Caco-2 (cell line): ENCODE data around the gene OR10X1. TPM values are rescaled to one million over a fixed set of nuclear protein-coding genes. Genes with fewer than 3 reads are reported as not detected.

Experiments
- Bru-seq: library from RNA; stranded (reverse); fragments of 400-500 nt; gene quantifications from one replicate; lab custom pipeline; 2021; lab: Mats Ljungman, UMichigan
- BruChase-seq, 2 experiments: library from RNA; stranded (reverse); fragments of 400-500 nt; gene quantifications; one replicate each; lab custom pipeline; 2021; lab: Mats Ljungman, UMichigan
- BruUV-seq: library from RNA; stranded (reverse); fragments of 400-500 nt; replicated peaks from 2 replicates; lab custom pipeline; 2021; lab: Mats Ljungman, UMichigan
- CTCF ChIA-PET: fragments of 300-600 bp; sonication (Branson Sonifier 250); formaldehyde crosslinking; loops from one replicate; lab custom pipeline; 2022; ENCODE audit warnings: antibody characterized with exemption; lab: Charles Lee
- POLR2A ChIA-PET: fragments of 300-600 bp; sonication (Branson Sonifier 250); formaldehyde crosslinking; loops from one replicate; lab custom pipeline; 2022; ENCODE audit warnings: antibody characterized with exemption; lab: Charles Lee
- DNase-seq, 2 experiments: peaks; one replicate each; pipeline versions ENCODE4 v3.0.0 to v3.0.0-alpha.2; 2020 to 2022
- H3K27me3 ChIP-seq: replicated peaks from 2 replicates; pipeline ENCODE4 v1.6.0; 2011; ENCODE audit warnings: low read length; ENCODE audit not compliant: control insufficient read depth, insufficient read depth
- H3K36me3 ChIP-seq: 2 replicates; pipeline ENCODE4 v1.5.1; 2011; ENCODE audit warnings: low read length; ENCODE audit not compliant: control insufficient read depth, insufficient read depth
- H3K4me1 ChIP-seq: fragments of 250-450 bp; sonication (Bioruptor Pico); 2 replicates; pipeline ENCODE4 v1.5.1; 2020; ENCODE audit warnings: mild to moderate bottlenecking
- H3K4me3 ChIP-seq: 2 replicates; pipeline ENCODE4 v1.5.1; 2011; ENCODE audit warnings: low read depth, mild to moderate bottlenecking, control low read depth, low read length
- H3K9me3 ChIP-seq: fragments of 250-450 bp; sonication (Bioruptor Pico); 2 replicates; pipeline ENCODE4 v1.5.1; 2020; ENCODE audit warnings: mild to moderate bottlenecking, moderate library complexity
- H3K27ac Mint-ChIP-seq: one replicate; pipeline ENCODE4 v1.8.0; 2022; ENCODE audit warnings: mixed read lengths; ENCODE audit not compliant: unreplicated experiment
- H3K27me3 Mint-ChIP-seq: one replicate; pipeline ENCODE4 v1.8.0; 2022; ENCODE audit warnings: mixed read lengths; ENCODE audit not compliant: insufficient read depth, unreplicated experiment
- H3K36me3 Mint-ChIP-seq: one replicate; pipeline ENCODE4 v1.8.0; 2022; ENCODE audit warnings: mild to moderate bottlenecking, mixed read lengths; ENCODE audit not compliant: insufficient read depth, unreplicated experiment
- H3K4me1 Mint-ChIP-seq: one replicate; pipeline ENCODE4 v1.8.0; 2022; ENCODE audit warnings: low read depth, mixed read lengths; ENCODE audit not compliant: unreplicated experiment
- H3K4me3 Mint-ChIP-seq: one replicate; pipeline ENCODE4 v1.8.0; 2022; ENCODE audit warnings: mild to moderate bottlenecking, moderate library complexity, mixed read lengths; ENCODE audit not compliant: unreplicated experiment
- H3K9me3 Mint-ChIP-seq: one replicate; pipeline ENCODE4 v1.8.0; 2022; ENCODE audit warnings: mixed read lengths; ENCODE audit not compliant: unreplicated experiment
- intact Hi-C: fragments of 100-400 bp; cut with micrococcal nuclease; formaldehyde crosslinking; loops from one replicate; pipeline ENCODE4 v1.10.0; 2022; ENCODE audit not compliant: unreplicated experiment
- long read RNA-seq: library from polyadenylated mRNA; stranded (forward); transcript quantifications from one replicate; pipeline ENCODE4 v2.0.0, GENCODE V29; 2022
- total RNA-seq: library from RNA; stranded (reverse); gene quantifications from 2 replicates; pipeline ENCODE4 v1.2.3, GENCODE V29; 2022
- TF ChIP-seq, protein P1 (sequence below), 2 experiments: fragments of 200-600 bp in 1 of 2; IDR thresholded peaks; 1 replicate in 1 of 2; 2 replicates in 1 of 2; pipeline versions ENCODE4 v1.5.1 to v1.8.0; 2011 to 2022; ENCODE audit warnings: antibody characterized with exemption in 1 of 2, control low read depth in 1 of 2, inconsistent platforms in 1 of 2, low read depth in 1 of 2, low read length in 1 of 2, mild to moderate bottlenecking in 1 of 2, moderate library complexity in 1 of 2; ENCODE audit not compliant: insufficient read depth in 1 of 2, severe bottlenecking in 1 of 2, unreplicated experiment in 1 of 2

OR10X1 gene
- total RNA-seq, result not detected in 2 replicates
- not detected for Bru-seq, nascent RNA
- BruChase-seq, experiment 1, labeled RNA remaining after a 2-hour chase, result not detected
- BruChase-seq, experiment 2, labeled RNA remaining after a 6-hour chase, result not detected
- long read RNA-seq, result 0 reads

DNA sequence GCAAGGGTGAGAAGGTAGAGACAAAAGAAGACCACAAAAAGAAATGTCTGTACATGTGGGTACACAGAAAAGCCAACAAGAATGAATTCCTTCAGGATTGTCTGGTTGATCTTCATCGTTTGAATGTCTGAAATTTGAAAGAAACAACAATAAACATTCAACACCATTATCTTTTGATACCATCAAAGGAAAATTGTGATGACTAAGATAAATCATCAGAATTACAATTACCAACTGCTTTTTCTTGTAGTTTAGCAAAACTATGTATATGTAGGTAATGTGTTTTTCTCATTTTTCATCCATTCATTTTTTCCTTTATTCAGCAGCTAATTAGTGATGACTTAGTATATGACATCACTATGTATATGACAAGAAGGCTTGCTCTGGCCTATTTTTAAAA, at the start of gene OR10X1:
TSS of gene OR10X1 (minus strand) at position 167 of the 400 bp plus-strand sequence. CDS start at position 167, 0 bp downstream.
- intact Hi-C loops, result no loop called here
- CTCF ChIA-PET, result no interaction called here
- no peaks in the 10 kb centered on the region for H3K27me3 ChIP-seq
- no peaks in the 10 kb centered on the region for H3K9me3 ChIP-seq
- Mint-ChIP-seq H3K9me3 (no peaks in the 10 kb centered on the region), H3K4me3 (no peak within 1 kb of the TSS), H3K36me3 (no peaks in the 10 kb centered on the region), H3K27me3 (no peaks in the 10 kb centered on the region), H3K27ac (no peak within 1 kb of the TSS), H3K4me1 (no peaks in the 10 kb centered on the region)
- POLR2A ChIA-PET, result no interaction called here
- H3K36me3 ChIP-seq, result no peaks in the 10 kb centered on the region
- no peak for DNase-seq
- TF ChIP-seq, protein P1, sequence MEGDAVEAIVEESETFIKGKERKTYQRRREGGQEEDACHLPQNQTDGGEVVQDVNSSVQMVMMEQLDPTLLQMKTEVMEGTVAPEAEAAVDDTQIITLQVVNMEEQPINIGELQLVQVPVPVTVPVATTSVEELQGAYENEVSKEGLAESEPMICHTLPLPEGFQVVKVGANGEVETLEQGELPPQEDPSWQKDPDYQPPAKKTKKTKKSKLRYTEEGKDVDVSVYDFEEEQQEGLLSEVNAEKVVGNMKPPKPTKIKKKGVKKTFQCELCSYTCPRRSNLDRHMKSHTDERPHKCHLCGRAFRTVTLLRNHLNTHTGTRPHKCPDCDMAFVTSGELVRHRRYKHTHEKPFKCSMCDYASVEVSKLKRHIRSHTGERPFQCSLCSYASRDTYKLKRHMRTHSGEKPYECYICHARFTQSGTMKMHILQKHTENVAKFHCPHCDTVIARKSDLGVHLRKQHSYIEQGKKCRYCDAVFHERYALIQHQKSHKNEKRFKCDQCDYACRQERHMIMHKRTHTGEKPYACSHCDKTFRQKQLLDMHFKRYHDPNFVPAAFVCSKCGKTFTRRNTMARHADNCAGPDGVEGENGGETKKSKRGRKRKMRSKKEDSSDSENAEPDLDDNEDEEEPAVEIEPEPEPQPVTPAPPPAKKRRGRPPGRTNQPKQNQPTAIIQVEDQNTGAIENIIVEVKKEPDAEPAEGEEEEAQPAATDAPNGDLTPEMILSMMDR (IDR thresholded peaks at IDR 0.05; ENCODE audit: insufficient read depth in 1 of 2, low read depth in 1 of 2, low read length in 1 of 2, severe bottlenecking in 1 of 2, unreplicated experiment in 1 of 2), result no peak
- H3K4me1 ChIP-seq, result peaks cover 9% of the 10 kb centered on the region; the same call in 1 of the 2 replicates
- H3K4me3 ChIP-seq, result no peak within 1 kb of the TSS
- BruUV-seq, result no TSS peak

DNA sequence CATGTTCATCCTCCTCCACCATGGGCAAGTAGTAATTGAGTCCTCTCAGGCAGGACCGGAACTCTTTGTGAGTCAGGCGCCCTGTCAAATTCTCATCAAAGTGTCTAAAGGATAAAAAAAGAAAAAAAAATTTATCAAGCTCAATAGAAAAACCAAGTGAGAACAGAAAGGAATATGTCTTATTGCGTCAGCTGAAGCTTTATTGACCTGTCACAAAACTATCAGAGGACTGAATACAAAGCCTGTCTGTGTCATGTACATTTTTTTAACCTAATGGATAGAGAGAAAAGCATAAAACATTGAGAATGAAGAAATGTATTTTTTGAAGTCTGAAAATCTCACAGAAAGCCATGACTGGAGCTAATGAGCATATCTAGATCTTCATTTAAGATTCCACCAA, 34.1 kb upstream of the OR10X1 start:
- Mint-ChIP-seq H3K27ac (no peak overlapping the region), H3K4me1 (no peaks in the 10 kb centered on the region), H3K4me3 (no peak overlapping the region), H3K36me3 (no peaks in the 10 kb centered on the region), H3K27me3 (peaks cover 6% of the 10 kb centered on the region), H3K9me3 (no peaks in the 10 kb centered on the region)
- no peak for DNase-seq
- no peaks in the 10 kb centered on the region for H3K36me3 ChIP-seq
- intact Hi-C loops, result no loop called here
- no TSS peak for BruUV-seq
- no peak overlapping the region for H3K4me3 ChIP-seq
- H3K4me1 ChIP-seq, result no peaks in the 10 kb centered on the region
- CTCF ChIA-PET, result no interaction called here
- TF ChIP-seq, protein P1 (IDR thresholded peaks at IDR 0.05; ENCODE audit: insufficient read depth in 1 of 2, low read depth in 1 of 2, low read length in 1 of 2, severe bottlenecking in 1 of 2, unreplicated experiment in 1 of 2), result no peak
- no peaks in the 10 kb centered on the region for H3K27me3 ChIP-seq
- POLR2A ChIA-PET, result no interaction called here
- no peaks in the 10 kb centered on the region for H3K9me3 ChIP-seq

DNA sequence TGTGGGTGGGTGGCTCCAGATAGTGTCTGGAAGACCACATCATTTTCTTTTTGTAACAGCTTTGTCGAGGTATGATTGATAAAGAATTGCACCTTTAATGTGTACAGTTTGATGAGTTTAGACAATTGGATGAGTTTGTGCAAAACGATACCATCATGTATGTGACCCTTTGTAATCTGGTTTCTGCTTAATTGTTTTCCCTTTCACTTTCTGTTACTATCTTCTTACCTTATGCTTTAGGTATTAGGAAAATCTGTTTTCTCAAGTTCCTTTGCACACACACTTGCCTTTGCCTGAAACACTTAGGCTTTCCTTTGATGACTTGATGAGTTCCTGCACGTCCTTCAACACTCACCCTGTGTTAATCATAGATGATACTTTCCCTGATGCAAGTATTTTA, 32.2 kb upstream of the OR10X1 start:
- ChIA-PET CTCF (no interaction called here), POLR2A (no interaction called here)
- Mint-ChIP-seq H3K9me3 (no peaks in the 10 kb centered on the region), H3K27me3 (peaks cover 10% of the 10 kb centered on the region), H3K36me3 (no peaks in the 10 kb centered on the region), H3K4me3 (no peak overlapping the region), H3K4me1 (no peaks in the 10 kb centered on the region), H3K27ac (no peak overlapping the region)
- TF ChIP-seq, protein P1 (IDR thresholded peaks at IDR 0.05; ENCODE audit: insufficient read depth in 1 of 2, low read depth in 1 of 2, low read length in 1 of 2, severe bottlenecking in 1 of 2, unreplicated experiment in 1 of 2), result no peak
- H3K27me3 ChIP-seq, result no peaks in the 10 kb centered on the region
- no peaks in the 10 kb centered on the region for H3K36me3 ChIP-seq
- no peak overlapping the region for H3K4me3 ChIP-seq
- intact Hi-C loops, result no loop called here
- no peaks in the 10 kb centered on the region for H3K4me1 ChIP-seq
- DNase-seq, result no peak
- no TSS peak for BruUV-seq
- H3K9me3 ChIP-seq, result no peaks in the 10 kb centered on the region
